Measurements from ENCODE around the gene CDH18.

The CDH18 gene

DNA sequence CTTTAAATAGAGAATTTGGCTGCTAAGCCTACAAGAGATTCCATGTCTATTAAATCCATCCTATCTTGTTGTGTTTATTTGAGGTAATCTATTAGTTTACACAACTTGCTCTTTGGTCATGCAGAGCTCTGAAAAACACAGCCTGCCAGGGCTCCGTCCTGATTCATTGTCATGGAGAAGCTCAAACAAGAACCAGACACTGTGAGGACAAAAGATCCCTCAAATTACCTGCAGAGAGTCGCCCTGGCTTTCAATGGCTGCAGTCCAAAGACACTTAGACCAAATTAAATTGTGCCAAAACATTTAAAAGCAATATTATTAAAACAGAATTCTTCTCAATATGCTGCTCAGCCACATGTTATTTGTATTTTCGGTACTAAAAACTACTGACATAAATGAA, 60.1 kb downstream of the CDH18 start:
- no peak for DNase-seq

DNA sequence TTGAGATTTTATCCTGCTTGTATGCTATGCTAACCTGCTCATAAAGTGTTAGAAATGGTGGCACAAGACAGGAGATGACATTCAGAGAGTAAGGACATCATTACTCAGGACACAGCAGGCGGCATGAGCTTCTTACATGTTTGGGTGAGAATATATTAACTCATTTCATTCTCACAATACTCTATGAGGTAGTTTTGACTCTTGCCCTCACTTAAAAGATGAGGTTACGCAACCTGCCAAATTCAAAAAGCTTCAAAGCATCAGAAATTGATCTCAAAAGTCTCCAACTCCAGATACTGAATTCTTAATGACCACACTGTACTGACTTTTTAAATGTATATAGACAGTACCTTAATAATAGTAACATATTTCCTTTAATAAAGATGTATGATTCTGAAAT, 60.8 kb downstream of the CDH18 start:
- DNase-seq, result no peak

DNA sequence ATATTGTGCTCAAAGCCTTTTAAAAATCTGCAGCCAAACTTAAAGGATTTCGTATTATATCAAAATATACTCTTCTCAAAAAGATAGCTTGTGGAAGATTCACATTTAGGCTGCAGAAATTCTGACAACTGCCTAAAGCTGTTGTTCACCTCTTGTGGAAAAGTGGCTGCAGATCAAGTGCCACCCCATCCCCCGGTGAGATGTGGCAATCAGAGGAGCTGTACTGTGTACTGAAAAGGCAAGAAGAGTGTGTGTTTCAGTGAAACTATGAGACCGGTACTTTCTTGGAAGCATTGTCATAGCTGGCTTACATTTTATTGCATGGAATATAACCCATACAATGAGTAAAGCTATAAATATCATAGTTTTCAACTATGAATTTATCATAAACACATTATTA, 64.3 kb downstream of the CDH18 start:
- DNase-seq, result no peak

DNA sequence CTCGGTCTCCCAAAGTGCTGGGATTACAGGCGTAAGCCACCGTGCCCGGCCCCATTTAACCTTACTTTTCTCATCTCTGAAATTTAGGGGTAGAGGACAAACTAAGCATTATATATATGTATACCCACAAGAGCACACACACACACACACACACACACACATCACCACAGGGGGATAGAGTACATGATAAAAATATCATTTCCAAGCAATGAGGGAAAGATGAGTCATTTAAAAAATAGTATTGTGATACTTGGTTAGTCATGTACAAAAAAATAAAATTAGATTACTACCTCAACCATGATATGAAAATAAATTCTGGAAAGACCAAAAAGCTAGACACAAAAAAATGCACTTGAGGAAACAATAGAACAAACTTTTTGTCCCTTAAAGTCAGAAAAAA, 67.2 kb downstream of the CDH18 start:
- DNase-seq, result no peak

DNA sequence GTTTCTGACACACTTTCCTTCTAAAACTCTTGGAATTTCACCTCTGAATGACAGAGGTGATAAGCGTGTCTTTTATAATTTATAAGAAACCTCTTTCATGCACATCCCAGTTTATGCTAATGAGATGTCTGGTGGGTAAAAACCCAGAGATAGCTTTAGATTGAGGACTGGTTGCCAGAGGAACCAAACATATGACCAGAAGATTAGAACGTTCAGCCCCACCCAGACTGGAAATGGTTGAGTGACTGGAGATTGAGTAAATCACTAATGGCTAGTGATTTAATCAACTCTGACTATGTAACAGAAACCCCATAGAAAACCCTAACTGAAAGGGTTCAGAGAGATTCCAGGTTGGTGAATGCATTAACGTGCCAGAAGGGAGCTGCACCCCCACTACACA, 69.2 kb downstream of the CDH18 start:
- no peak for DNase-seq

DNA sequence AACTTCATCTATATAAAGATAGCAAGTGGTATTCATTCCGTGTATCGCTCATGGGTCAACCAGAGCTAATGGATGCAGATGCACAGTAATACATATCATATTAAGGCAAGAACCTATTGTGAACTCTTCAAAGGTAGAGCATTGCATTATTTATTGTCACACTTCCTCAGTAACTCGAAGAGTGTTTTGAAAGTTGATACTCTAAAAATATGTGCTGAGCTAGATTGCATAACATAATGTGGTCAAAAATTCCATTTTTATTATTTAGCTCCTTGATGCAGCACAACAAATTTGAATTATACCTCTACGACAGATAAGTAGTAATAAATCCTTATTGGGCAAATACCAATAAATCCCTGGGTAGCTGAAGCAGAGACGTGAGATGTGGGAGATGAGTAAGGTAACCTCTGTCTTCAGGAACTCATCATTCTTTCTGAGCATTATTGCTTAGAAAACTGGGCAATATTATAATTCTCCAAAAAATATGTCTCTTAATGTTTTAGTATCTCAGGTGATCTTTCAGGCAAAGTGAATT, 70.3 kb downstream of the CDH18 start:
- DNase-seq, result no peak

DNA sequence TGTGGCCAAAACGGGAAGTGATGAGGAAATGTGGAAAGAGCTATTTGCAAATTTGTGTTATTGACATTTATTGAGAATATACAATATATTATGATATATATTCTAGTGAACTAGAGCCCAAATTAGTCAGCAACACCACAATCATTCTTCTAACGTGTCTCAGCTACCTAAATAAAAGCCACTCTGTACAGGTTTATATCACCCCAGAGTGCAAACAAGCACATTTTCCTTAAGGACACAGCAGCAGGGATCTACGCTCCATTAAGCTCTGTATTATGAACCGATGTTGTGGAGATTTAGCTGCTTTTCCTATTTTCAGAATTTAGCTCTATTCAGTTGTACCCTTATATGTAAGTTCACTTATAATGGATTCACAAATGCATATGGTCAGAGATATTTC, 77.9 kb downstream of the CDH18 start:
- DNase-seq, result no peak

DNA sequence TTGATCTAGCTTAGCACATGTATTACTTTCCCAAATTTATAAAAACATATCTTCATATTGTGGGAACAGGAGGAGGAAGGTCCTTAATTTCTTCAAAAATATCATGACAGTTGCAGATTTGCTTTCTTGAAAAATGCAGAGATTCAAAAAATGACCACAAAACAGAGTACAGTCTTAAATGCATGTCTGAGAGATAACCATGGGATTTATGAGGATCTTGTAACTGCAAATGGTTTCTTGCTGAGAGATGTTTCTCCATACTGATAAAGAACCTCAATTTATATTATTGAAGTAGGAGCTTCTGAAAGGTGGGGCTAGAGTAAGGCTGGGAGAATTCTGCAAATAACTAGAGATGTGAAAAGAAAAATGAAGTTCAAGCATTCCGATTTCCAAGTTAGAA, 83.2 kb downstream of the CDH18 start:
- DNase-seq, result no peak

DNA sequence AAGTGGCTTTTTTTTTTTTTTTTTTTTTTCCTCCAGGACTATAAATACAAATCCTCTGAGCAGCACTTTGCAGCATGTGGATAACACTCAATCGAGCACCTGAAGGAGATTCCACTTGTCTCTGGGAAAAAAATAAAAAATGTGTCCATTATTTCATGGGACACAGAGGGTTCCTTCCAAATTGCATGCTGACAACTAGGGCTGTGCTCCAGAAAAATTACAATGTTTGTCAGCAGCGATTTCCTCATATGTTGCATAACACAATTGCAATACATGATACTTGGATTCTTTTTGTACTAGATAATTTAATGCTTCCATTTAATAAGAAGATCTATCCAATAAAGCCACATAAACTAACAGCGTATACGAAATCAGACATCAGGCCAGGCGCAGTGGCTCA, 84.4 kb downstream of the CDH18 start:
- no peak for DNase-seq

DNA sequence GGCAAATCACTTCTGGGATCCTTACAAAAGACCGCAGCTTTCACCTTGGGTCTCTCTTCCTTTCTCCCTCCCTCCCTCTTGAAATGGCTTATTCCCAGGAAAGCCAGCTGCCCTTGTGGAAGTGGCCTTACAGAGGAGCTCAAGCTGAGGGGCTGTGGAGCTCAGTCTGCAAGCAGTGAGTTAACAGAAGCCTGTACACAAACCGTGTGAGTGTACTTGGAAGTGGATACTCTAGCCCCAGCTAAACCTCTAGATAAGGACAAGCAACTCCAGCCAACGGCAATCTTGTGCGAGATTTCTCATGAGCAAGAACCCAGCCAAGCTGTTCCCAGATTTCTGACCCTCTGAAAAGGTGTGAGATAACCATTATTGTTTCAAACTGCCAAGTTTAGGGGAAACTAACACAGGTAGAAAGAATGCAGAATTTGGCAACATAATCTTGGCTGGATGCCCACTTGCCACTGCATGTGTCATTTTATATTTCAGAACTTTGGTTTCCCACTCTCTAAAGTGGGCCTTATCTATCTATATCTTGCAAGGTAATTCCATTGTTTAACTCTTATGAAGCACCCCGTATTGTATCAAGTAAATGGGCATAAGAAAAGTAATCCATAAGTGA, 85.6 kb downstream of the CDH18 start:
- DNase-seq, result no peak

DNA sequence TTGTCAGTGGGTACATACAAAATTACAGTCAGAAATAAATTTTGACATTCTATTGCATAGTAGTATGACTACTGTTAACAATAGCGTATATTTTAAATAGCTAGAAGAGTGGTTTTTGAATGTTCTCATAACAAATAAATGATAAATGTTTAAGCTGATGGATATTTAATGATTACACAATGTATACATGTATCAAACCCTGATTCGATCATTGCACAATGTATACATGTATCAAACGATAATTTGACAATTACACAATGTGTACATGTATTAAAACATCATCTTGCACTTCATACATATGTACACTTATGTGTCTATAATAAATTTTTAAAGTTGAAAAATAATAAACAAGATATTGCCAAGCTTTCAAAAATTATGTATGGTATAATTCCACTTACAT, 87.7 kb downstream of the CDH18 start:
- DNase-seq, result no peak

DNA sequence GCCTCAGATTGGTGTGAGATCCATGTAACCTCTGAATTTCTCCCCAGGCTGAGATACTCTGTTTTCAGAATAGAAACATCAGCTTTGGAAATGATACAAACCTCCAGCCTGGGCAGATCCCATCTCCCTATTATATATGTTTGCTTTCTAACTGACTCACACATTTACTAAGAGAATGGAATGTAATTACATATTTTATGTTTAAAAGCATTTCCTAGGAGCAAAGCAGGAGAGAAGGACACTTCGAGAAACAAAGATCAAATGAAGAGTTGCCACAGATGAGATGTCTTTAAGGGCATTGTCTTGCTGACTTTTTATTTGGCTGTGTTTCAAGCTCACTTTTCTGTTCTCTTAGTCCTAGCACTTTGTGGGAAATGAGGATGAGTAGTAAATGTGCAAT, 96.3 kb downstream of the CDH18 start:
- no peak for DNase-seq

DNA sequence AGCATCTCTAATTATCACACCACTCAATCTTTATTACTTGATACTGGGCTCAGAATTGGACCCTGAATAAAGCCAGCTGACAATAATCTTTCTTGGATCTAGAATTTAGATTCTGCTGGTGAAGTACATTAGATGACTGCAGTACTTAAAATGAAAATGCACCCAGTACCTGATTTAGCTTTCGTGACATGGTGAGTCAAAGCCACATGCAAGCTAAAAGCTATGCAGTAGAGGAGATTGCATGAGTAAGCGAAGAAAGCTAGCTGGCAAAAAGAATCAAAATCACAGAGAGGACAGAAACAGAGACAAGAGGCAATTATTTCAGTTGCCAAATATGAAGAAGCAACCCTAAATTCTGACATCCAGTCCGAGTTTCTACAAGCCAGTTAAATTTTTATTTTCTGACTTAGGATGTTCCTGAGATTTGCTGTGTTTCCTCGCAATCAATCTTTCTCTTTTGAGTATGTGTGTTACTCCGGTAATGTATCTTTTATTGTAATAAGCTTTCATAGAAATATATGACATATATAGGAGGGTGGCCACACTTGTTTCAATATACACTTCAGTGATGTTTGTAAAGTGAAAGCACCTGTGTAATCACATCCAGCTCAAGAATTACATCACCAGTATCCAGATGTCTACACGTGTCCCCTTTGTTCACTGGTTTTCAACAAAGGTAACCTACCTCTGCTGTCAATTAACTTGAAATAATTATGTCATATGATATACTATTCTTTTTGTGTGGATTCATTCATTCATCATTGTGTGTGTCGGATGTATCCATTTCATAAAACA, 101.7 kb downstream of the CDH18 start:
- DNase-seq, result no peak

DNA sequence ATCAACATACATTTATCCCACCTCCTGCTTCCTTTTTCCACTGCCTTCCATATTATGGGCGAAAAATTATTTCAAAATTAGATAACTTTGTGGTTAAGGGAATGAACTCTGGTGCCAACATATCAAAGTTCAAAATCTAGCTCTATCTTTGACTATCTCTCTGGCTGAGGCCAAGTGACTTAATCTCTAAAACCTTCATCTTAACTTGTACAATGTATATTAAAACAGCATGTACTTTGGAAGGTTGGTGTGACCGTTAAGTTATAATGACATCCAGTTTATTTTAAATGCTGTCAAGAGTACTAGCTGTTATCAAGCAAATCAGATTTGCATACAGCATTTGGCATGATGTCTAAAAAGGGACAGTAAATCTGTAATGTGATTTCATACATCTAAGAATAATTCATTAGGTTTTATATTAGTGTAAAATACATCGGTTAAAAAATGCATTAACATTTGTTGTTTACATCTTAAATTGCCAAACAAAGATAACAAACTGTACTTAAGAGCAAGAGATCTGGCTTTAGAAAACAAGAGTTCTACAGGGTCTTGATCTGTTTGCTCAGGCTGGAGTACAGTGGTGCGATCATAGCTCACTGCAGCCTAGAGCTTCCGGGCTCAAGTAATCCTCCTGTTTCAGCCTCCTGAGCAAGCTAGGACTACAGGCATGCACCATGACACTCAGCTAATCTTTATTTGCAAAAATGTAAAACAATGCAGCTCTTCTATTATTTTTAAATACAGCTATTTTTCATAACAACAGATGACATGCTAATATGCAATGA, 102.8 kb downstream of the CDH18 start:
- no peak for DNase-seq

DNA sequence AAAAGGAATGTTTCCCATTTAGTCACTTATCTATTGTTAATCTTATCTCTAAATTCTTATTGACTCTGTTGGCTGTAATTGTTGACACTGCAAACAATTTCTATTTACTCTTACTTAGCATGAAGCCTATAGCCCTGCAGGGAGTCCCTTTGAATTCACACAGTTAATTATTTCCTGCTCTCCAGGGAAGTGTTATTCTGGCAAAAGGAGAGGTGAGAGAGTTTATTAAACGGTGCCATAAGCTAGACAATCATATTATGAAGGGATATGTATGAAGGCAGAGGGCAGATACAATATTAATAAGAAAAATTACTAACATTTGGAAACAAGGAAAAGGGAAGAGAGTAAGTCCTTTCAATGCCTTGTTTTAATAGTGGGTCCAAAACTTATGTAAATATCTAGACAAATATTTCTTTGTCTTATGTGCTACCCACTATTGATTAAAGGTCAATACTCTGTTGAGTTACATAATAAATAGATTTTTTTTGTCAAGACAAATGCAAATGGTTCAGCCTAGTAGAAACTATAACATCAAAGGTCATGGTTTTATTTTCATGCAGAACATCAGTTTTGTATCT, 107.1 kb downstream of the CDH18 start:
- DNase-seq, result no peak

DNA sequence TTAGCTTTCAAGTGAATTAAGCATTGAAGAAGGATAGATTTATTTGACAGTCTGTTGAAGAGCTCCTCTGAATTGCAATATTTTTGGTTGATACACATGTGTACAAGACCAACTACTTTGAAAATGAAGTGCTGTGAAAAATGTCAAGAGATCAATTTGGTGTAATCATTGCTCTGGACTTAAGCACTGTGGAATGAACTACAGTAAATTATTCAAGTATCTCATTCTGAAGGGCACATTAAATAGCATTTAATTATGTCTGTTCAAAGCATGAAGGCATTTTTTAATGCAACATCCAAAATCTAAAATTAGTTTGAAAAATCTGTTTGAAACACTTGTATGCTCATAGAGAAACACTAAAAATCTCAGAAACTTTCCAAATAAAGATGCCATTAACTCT, 107.5 kb downstream of the CDH18 start:
- no peak for DNase-seq

DNA sequence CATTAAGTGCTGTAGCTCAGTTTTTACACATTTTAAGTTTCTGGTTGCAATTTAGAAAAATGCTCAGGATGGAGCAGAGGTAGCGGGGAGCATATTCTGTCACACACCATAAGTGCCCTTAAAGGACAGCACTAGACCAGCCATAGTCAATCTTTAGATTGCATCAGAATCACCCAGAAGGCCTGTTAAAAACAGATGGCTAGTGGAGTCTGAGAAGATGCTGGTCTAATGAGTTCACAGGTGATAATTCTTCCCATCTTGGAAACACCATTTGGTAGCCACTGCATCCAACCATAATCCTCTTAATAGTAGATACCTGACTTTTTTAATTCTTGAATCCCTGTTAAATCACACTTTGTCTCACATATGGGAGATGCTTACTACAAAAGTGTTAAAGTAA, 113.2 kb downstream of the CDH18 start:
- DNase-seq, result no peak

DNA sequence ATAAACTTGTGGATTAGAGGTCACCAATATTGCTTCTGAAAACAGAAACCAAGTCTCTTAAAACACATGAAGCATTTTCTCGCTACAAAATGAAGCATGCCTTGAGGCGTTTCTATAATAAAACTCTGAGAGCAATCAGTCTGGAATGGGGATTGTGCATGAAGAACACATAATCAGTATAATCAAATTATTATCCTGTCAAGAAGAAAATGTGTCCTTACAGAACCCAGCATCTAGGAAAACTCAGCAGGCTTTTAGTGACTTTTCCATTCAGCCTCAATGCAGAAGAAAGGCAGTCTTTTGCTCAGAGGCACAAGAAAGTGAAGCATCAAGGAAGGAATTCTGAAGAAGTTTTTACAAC, 121.9 kb downstream of the CDH18 start:
- no peak for DNase-seq

DNA sequence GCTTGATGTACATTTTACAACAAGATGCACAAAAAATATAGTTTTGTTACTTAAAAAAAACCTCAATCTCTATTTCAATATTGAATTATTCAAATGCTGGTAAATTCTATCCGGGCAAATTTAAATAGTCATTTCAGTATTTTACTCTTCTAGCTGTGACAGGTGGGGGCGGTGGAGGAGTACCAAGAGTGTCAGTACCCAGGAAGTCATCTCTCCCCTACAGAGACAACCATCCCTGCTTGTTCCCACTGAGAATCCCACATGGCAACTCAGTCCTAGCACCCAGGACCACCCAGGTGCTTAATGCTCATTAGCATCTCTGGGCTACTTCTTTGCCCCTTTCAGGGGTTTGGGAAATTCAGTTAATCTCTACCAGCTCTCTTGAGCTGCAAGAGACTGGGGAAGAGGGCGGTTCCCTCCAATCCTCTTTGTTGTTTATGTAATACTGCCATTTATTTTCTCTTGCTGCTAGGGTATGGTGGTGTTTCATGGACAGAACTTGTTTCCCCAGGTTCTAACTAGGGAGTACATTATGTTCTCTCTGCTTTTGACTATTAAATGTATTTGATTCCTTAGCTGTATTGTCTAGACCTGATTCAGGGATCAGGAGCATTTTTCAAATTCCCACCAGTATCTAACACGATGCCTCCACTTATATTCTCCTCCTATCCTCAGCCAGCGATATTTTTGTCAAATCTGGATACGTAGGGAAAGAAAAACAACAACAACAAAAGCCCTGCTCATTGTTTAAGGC, 122.5 kb downstream of the CDH18 start:
- DNase-seq, result no peak

DNA sequence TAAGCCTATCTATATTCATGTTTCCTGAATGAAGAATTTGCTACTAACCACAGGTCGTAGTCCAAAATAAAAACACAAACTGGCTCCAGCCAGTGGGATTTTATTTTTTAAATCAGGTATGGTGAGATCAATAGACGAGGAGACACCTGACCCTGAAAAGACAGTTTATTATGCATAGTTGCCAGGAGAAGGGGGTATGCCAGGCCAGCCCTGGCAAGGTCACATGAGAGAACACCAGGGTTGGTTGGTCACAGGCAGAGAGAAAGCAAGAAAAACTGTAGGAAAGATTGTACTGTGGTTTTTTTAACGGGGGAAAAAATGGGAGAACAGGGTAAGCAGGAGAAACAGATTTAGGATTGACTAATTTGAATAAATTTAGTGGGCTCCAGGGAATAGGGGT, 125.3 kb downstream of the CDH18 start:
- DNase-seq, result no peak

DNA sequence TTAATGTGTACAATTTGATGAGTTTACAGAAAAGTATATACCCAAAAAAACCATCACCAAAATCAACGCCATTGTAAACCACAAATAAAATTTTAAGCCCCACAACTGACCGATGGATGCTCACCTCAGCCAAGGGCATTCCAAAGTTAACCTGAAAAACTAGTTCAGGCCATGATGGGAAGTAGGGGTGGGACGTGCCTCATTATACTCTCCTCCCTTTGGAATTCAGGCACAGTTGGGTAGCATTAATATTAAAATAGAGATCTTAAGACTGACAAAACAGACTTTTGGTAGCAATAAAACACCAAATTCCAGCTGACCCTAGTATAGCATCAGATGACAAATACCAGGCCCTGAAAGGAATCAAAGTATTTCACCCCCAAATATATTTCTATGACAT, 129.0 kb downstream of the CDH18 start:
- DNase-seq, result no peak

DNA sequence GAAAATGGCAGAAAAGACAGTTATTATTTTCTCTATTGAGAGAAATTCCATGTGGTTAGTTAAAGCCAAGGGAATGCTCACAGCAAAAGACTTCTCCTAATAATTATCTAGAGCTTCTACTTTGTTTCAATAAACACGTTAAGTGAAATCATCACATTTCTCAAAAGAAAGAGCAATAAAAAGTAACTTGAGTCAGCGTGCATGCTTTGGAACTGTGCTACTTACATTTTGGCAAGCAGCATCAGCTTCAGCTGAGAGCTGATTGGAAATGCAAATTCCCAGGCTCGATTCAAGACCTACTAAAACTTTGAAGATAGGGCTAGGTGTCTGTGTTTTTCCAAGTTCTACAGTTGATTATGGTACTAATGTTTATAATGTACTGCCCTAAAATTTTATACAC, 132.1 kb downstream of the CDH18 start:
- DNase-seq, result no peak

DNA sequence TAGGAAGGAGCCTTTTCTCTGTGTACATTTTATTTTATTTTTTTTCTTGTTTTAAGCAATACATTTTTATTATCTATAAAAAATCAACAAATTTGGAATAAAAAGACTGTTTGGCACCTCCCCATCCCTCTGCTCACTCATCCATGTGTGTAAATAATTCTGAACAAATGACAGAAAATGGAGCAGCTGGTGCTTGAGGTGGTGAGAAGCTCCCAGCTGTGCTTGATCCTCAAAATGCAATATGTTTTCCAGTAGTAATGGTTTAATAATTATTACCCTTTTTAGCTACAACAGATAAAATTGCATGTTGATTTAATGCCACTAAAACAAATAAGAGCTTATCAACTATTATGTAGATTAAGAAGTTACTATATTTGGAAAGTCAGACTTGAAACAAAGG, 132.5 kb downstream of the CDH18 start:
- no peak for DNase-seq
